OCI-LY7 (cell line): ENCODE measurements around the gene AR. TPM values are rescaled to one million over a fixed set of nuclear protein-coding genes. Genes with fewer than 3 reads are reported as not detected.
"Not testable (repeated sequence)": the region's sequence is repeated elsewhere in the genome, so short reads cannot be mapped to it uniquely, and the experiment has no call there.

Experiments
- BruUV-seq: library from RNA; stranded (reverse); fragments of 400-500 nt; replicated peaks from 2 replicates; lab custom pipeline; 2021; lab: Mats Ljungman, UMichigan
- CTCF ChIA-PET: fragments of 300-600 bp; sonication (Branson Sonifier 250); formaldehyde crosslinking; loops from one replicate; lab custom pipeline; 2022; ENCODE audit warnings: antibody characterized with exemption; ENCODE audit not compliant: unreplicated experiment; lab: Charles Lee
- POLR2A ChIA-PET: fragments of 300-600 bp; sonication (Branson Sonifier 250); formaldehyde crosslinking; loops from one replicate; lab custom pipeline; 2022; ENCODE audit warnings: antibody characterized with exemption; lab: Charles Lee
- DNase-seq: peaks from one replicate; pipeline ENCODE4 v3.0.0-alpha.2; 2015; ENCODE audit warnings: low spot score
- H2AFZ ChIP-seq: fragments of 200-600 bp; sonication (generic), shearing (Covaris generic); 2 replicates; pipeline ENCODE4 v1.6.1; 2014; ENCODE audit warnings: mild to moderate bottlenecking, antibody characterized with exemption, low read length, moderate library complexity
- H3K27ac ChIP-seq: fragments of 200-600 bp; sonication (generic); 2 replicates; pipeline ENCODE4 v1.5.1; 2014; ENCODE audit warnings: mixed run types, low read depth, mild to moderate bottlenecking, moderate library complexity, low read length, inconsistent platforms; ENCODE audit not compliant: poor library complexity, severe bottlenecking
- H3K36me3 ChIP-seq: fragments of 200-600 bp; sonication (generic); 2 replicates; pipeline ENCODE4 v1.6.1; 2014; ENCODE audit warnings: mild to moderate bottlenecking, antibody characterized with exemption, low read length, moderate library complexity, mixed read lengths; ENCODE audit not compliant: insufficient read depth
- H3K4me1 ChIP-seq: fragments of 200-600 bp; sonication (generic); 2 replicates; pipeline ENCODE4 v1.5.1; 2014; ENCODE audit warnings: mild to moderate bottlenecking, low read length; ENCODE audit not compliant: insufficient read depth, poor library complexity, severe bottlenecking
- H3K4me2 ChIP-seq: fragments of 200-600 bp; sonication (generic); 2 replicates; pipeline ENCODE4 v1.6.1; 2014; ENCODE audit warnings: mild to moderate bottlenecking, low read length
- H3K4me3 ChIP-seq: fragments of 200-600 bp; sonication (generic); 2 replicates; pipeline ENCODE4 v1.5.1; 2014; ENCODE audit warnings: mild to moderate bottlenecking, low read depth, low read length; ENCODE audit not compliant: poor library complexity, severe bottlenecking
- H3K79me2 ChIP-seq: fragments of 200-600 bp; sonication (generic); 2 replicates; pipeline ENCODE4 v1.6.1; 2016; ENCODE audit warnings: low read depth, mild to moderate bottlenecking, low read length, moderate library complexity, mixed read lengths; ENCODE audit not compliant: insufficient read depth
- H3K9me2 ChIP-seq: fragments of 200-600 bp; sonication (generic); 2 replicates; pipeline ENCODE4 v1.6.1; 2016; ENCODE audit warnings: mild to moderate bottlenecking, low read length, mixed read lengths; ENCODE audit not compliant: insufficient read depth
- H3K9me3 ChIP-seq: fragments of 200-600 bp; sonication (generic); 2 replicates; pipeline ENCODE4 v1.6.1; 2014; ENCODE audit warnings: mild to moderate bottlenecking, mixed run types, low read length, mixed read lengths
- H4K20me1 ChIP-seq: fragments of 200-600 bp; sonication (generic); 2 replicates; pipeline ENCODE4 v1.6.1; 2014; ENCODE audit warnings: mild to moderate bottlenecking, antibody characterized with exemption, low read length, moderate library complexity, mixed read lengths; ENCODE audit not compliant: insufficient read depth
- CTCF ChIP-seq: fragments of 200-600 bp; sonication (generic); conservative IDR thresholded peaks from 2 replicates; pipeline ENCODE4 v1.5.1; 2014; ENCODE audit warnings: mild to moderate bottlenecking, antibody characterized with exemption, low read length, moderate library complexity, mixed read lengths
- EZH2phosphoT487 ChIP-seq: fragments of 200-600 bp; sonication (generic); IDR thresholded peaks from 2 replicates; pipeline ENCODE4 v1.6.1; 2018; ENCODE audit warnings: low read depth, borderline replicate concordance, mild to moderate bottlenecking, mixed run types, antibody characterized with exemption, low read length, moderate library complexity, mixed read lengths
- intact Hi-C: fragments of 100-400 bp; cut with micrococcal nuclease; formaldehyde crosslinking; loops from one replicate; pipeline ENCODE4 v1.10.0; 2022; ENCODE audit not compliant: unreplicated experiment
- total RNA-seq, 2 experiments: library from RNA; depleted of rRNA in 1 of 2; stranded (reverse); fragments of >200 nt in 1 of 2; shearing (Covaris generic) in 1 of 2; gene quantifications; 2 replicates each; pipeline ENCODE4 v1.2.3, GENCODE V29; 2014 to 2022

AR gene
- total RNA-seq, 2 experiments from 2014 or later = not detected

- H3K9me3 ChIP-seq = no peaks in the 10 kb centered on the region
- H2AFZ ChIP-seq = no peak overlapping the region
- H3K9me2 ChIP-seq = no peaks in the 10 kb centered on the region
- intact Hi-C loops = no loop called here
- no peaks in the 10 kb centered on the region for H3K4me1 ChIP-seq
- CTCF ChIA-PET = no interaction called here
- no peak overlapping the region for H3K4me2 ChIP-seq
- POLR2A ChIA-PET = no interaction called here
- TF ChIP-seq CTCF (no peak), EZH2phosphoT487 (no peak)
- no peak overlapping the region for H3K27ac ChIP-seq
- H3K4me3 ChIP-seq = no peak overlapping the region
- no peaks in the 10 kb centered on the region for H3K36me3 ChIP-seq
- no TSS peak for BruUV-seq
- no peaks in the 10 kb centered on the region for H4K20me1 ChIP-seq
- DNase-seq = no peak
- no peaks in the 10 kb centered on the region for H3K79me2 ChIP-seq
Observed at GRCh38 chrX:67624325-67624724, 80.5 kb downstream of the AR start.

GRCh38 chrX:67635424-67635823 lies 91.6 kb downstream of the AR start:
- ChIA-PET POLR2A (no interaction called here), CTCF (no interaction called here)
- no peak for DNase-seq
- Histone ChIP-seq H3K4me3 (no peak overlapping the region), H3K4me2 (no peak overlapping the region), H2AFZ (no peak overlapping the region), H3K4me1 (no peaks in the 10 kb centered on the region), H3K9me3 (no peaks in the 10 kb centered on the region), H3K79me2 (no peaks in the 10 kb centered on the region), H3K27ac (no peak overlapping the region), H3K36me3 (no peaks in the 10 kb centered on the region), H3K9me2 (no peaks in the 10 kb centered on the region), H4K20me1 (no peaks in the 10 kb centered on the region)
- TF ChIP-seq CTCF (no peak), EZH2phosphoT487 (no peak)
- BruUV-seq = no TSS peak
- intact Hi-C loops = no loop called here

GRCh38 chrX:67636532-67636931 lies 92.7 kb downstream of the AR start:
- Histone ChIP-seq H3K9me2 (no peaks in the 10 kb centered on the region), H3K4me1 (no peaks in the 10 kb centered on the region), H2AFZ (no peak overlapping the region), H3K4me2 (no peak overlapping the region), H3K27ac (no peak overlapping the region), H4K20me1 (no peaks in the 10 kb centered on the region), H3K36me3 (no peaks in the 10 kb centered on the region), H3K79me2 (no peaks in the 10 kb centered on the region), H3K4me3 (no peak overlapping the region), H3K9me3 (no peaks in the 10 kb centered on the region)
- ChIA-PET CTCF (no interaction called here), POLR2A (no interaction called here)
- intact Hi-C loops = no loop called here
- no TSS peak for BruUV-seq
- TF ChIP-seq EZH2phosphoT487 = no peak
- no peak for TF ChIP-seq CTCF
- DNase-seq = no peak

GRCh38 chrX:67637293-67637692 lies 93.5 kb downstream of the AR start:
- H3K27ac ChIP-seq, H3K9me2 ChIP-seq, H3K4me2 ChIP-seq, H3K36me3 ChIP-seq, H2AFZ ChIP-seq, intact Hi-C loops, H4K20me1 ChIP-seq, H3K79me2 ChIP-seq, POLR2A ChIA-PET, H3K9me3 ChIP-seq, CTCF ChIA-PET, DNase-seq, H3K4me1 ChIP-seq, H3K4me3 ChIP-seq, BruUV-seq: not testable (repeated sequence)
